ENCODE results near the gene ITPR1.
"Not testable (repeated sequence)": the region's sequence is repeated elsewhere in the genome, so short reads cannot be mapped to it uniquely, and the experiment has no call there.

Gene ITPR1

DNA sequence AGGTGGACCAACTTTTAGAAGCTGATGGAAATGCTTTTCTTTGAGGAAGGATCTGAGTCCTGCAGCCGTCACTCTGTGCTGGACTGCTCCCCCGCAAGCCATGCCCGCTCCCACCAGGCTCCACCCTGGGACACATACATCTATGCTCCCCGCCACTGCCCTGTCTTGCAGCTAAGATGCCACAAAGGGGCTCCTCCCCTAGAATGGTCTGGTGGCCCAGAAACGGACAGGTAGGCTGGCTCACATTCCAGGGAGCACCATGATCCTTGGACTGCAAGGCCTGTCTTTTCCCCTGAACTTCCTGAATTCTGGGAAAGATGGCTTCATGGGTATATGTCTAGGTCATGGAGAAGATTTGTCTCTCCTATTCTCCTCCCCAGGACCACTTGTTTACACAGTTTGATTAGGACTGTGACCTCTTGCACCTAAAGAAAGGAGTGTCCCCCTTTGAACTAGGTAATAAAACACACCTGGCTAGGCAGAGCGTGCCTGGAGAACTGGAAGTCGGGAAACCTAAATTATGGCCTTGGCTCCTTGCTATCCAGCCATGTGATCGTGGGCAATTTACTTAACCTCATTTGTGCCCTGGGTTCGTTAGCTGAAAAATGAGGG is 265.2 kb downstream of the ITPR1 start:
- Mint-ChIP-seq H3K4me1 (peaks cover 14% of the 10 kb centered on the region), H3K9me3 (peaks cover under 1% of the 10 kb centered on the region), H3K4me3 (no peak overlapping the region), H3K36me3 (peaks cover 26% of the 10 kb centered on the region), H3K27ac (no peak overlapping the region)
- ATAC-seq (no peak), DNase-seq (ENCODE audit: low spot score in 2 of 2) (no peak)

DNA sequence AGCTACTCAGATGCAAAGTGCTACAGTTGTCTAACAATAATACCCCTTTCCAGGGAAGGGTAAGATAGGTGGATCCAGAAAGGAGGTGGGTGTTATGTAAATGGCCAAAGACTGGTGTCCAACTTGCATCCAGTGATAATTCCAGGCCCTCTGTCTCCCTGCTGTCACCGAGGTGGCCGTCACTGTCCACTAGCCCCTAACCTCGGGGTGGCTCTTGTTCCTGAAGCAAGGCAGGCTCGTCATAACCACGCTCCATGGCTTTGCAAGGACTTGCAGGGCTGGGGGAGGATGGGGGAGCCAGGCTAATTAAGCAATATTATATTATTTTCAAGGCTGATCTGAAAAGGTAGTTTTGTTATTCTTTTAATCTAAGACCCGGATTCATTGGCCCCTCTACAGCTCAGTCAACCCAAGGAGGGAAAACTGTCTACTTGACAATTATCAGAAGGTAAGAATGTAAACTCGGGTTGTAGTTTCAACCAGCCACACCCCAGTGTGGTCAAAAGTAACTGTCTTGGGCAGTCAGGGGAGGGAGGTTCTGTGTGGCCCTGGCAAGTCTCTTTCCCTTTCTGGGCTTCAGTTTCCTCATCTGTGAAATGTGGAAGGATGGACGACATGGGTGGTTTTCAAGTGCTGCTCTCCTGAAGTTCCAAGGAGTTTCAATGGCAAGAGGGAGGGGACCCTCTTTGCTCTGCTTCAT is 266.0 kb downstream of the ITPR1 start:
- no peak for DNase-seq (ENCODE audit: low spot score in 2 of 2)
- no peak overlapping the region for H3K27ac Mint-ChIP-seq
- ATAC-seq = no peak
- peaks cover 2% of the 10 kb centered on the region for H3K9me3 Mint-ChIP-seq
- H3K4me1 Mint-ChIP-seq = peaks cover 11% of the 10 kb centered on the region
- H3K4me3 Mint-ChIP-seq = no peak overlapping the region
- peaks cover 22% of the 10 kb centered on the region for H3K36me3 Mint-ChIP-seq

DNA sequence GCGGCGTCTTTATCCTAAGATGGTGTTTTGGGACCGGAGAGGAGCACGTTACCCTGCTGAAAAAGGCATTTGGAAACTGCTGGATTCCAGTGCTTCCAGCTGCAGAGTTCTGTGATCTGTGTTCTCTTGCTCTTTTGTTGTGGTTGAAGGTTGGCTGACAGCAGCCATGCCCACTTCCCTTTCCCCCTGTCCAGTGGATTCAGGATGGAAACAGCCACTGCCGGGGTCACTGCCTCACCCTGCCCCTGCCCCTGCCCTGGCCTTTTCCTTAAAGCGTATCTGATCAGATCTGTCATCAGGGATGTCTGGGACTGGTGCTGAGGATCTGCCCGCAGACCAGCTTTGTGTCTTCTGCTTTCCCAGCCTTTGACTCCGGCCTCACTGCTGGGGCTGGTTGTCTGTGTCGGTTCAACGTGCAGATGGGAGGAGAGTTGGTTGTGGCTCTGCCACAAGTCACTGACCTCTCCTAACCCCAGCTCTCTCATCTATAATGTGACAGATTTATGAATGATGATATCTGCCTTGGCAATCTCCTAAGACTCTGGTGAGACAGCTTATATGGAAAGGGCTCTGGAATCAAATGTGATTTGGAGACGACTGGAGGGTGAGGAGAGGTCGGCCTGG is 266.7 kb downstream of the ITPR1 start:
- Mint-ChIP-seq H3K4me1 (peaks cover 9% of the 10 kb centered on the region), H3K9me3 (peaks cover 2% of the 10 kb centered on the region), H3K36me3 (peaks cover 15% of the 10 kb centered on the region), H3K4me3 (no peak overlapping the region), H3K27ac (peak overlapping the region; percentile 74)
- ATAC-seq (no peak), DNase-seq (ENCODE audit: low spot score in 2 of 2) (no peak)

DNA sequence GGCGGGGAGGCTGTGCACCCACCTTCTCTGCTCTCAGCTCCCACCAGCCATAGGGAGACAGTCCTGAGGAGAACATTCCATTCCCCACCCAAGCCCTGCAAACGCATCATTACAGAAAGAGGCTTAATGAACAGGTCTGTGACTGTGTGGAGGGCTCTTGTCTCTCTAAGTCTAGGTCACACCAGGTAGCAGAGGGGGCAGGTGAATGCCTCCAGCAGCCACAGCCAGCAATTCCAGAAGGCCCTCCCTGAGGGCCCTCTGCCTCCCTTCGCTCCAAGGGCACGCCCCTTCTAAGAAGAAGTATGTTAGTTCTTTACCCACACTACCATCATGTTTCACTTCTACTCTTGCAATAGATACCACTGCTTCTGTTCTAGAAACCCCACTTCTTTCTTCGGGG is 268.6 kb downstream of the ITPR1 start:
- H3K27ac Mint-ChIP-seq = peak overlapping the region; percentile 40
- H3K9me3 Mint-ChIP-seq = peaks cover 6% of the 10 kb centered on the region
- no peak for ATAC-seq
- no peak overlapping the region for H3K4me3 Mint-ChIP-seq
- DNase-seq (ENCODE audit: low spot score in 2 of 2) = no peak
- H3K36me3 Mint-ChIP-seq = peaks cover 7% of the 10 kb centered on the region
- H3K4me1 Mint-ChIP-seq = peaks cover 16% of the 10 kb centered on the region

DNA sequence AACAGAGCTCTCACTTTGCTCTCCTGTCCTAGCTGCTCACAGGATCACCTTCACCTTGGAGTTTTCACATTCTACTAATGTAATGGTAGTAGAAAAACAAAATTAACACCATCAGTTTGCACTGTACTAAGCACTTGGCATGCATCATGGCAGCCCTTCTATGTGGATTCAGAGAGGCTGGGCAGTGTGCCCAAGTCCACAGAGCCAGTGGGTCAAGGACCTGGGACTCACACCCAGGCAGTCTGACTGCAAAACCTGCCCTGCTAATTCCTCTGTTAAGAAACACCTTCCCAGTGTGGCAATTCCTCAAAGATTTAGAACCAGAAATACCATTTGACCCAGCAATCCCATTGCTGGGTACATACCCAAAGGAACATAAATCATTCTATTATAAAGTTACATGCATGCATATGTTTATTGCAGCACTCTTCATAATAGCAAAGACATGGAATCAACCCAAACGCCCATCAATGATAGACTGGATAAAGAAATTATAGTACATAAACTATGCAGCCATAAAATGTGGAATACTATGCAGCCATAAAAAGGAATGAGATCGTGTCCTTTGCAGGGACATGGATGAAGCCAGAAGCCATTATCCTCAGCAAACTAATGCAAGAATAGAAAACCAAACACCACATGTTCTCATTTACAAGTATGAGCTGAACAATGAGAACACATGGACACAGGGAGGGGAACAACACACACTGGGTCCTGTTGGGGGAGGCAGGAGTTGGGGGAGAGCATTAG is 269.5 kb downstream of the ITPR1 start:
- not testable (repeated sequence) for H3K36me3 Mint-ChIP-seq; H3K4me3 Mint-ChIP-seq; H3K27ac Mint-ChIP-seq; DNase-seq (ENCODE audit: low spot score in 2 of 2); H3K9me3 Mint-ChIP-seq; ATAC-seq
- peaks cover 16% of the 10 kb centered on the region for H3K4me1 Mint-ChIP-seq

DNA sequence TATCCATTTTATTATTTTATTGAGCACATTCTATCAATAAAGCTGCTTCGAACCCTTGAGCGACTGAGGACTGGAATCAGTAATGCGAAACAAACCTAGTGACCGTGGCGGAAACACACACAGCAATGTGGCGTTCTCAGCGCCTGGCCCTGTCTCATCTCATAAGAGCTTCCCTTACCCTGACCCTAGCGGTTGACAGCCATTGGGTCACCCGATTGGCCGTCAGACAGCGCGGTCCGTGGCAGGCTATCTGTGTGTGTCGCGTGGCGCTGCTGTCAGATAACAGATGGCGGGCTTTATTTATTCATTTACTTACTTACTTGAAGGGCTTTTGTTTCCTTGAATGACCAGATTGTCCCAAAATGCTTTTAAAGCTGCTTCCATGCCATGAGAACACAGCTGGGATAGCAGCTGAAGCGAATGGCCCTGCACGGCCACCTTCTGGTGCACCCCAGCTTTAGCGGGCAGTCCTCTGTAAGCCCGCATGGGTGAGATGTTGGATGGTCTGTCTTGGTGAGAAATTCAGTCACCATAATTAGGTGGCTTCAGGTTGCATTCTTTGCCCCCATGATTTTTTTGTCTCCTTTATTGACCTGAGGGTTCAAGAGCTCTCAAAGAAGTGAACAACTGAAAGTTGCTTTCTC is 270.6 kb downstream of the ITPR1 start:
- peaks cover 6% of the 10 kb centered on the region for H3K9me3 Mint-ChIP-seq
- H3K36me3 Mint-ChIP-seq = peaks cover 11% of the 10 kb centered on the region
- DNase-seq (ENCODE audit: low spot score in 2 of 2) (no peak), ATAC-seq (no peak)
- H3K4me1 Mint-ChIP-seq = peaks cover 16% of the 10 kb centered on the region
- H3K4me3 Mint-ChIP-seq = no peak overlapping the region
- H3K27ac Mint-ChIP-seq = peak overlapping the region; percentile 35

DNA sequence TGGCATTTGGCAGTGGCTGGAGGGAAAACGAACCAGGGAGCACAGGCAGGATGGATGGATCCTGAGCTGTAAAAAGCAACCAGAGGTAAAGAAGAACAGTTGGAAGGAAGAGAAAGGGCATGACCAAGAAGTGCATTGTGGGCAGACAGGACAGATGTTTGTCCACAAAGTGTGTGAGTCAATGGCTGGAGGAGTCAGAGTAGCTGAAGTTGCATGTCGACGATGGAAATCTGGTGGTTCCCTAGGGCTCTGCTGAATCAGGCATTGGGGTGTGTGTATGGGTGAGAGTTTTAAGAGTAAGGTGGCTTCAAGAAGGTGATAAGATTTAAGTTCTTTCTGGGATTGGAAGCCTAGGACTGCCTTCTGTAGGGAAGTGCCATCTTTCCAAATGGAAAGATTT is 272.1 kb downstream of the ITPR1 start:
- no peak for DNase-seq (ENCODE audit: low spot score in 2 of 2)
- Mint-ChIP-seq H3K9me3 (peaks cover 6% of the 10 kb centered on the region), H3K4me1 (peaks cover 11% of the 10 kb centered on the region), H3K27ac (peak overlapping the region; percentile 35), H3K36me3 (peaks cover 18% of the 10 kb centered on the region), H3K4me3 (no peak overlapping the region)
- ATAC-seq = peak; percentile 58

DNA sequence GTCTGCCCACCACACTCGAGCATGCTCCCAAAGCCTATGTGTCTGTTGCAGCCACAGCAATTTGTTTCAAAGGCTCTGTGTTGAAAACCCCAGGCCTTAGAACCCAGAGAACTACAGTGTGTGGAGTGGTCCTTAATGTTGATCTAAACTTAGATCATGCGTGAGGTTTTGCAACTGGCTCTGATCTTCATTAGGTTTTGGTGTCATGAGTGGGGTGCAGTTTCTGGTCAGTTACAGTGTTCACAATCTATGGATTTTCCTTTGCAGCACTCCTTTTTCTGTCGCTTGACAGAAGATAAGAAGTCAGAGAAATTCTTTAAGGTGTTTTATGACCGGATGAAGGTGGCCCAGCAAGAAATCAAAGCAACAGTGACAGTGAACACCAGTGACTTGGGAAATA is 273.1 kb downstream of the ITPR1 start:
- H3K27ac Mint-ChIP-seq = no peak overlapping the region
- H3K4me3 Mint-ChIP-seq = no peak overlapping the region
- peaks cover 15% of the 10 kb centered on the region for H3K4me1 Mint-ChIP-seq
- peaks cover 20% of the 10 kb centered on the region for H3K36me3 Mint-ChIP-seq
- ATAC-seq = no peak
- no peak for DNase-seq (ENCODE audit: low spot score in 2 of 2)
- H3K9me3 Mint-ChIP-seq = peaks cover 6% of the 10 kb centered on the region

DNA sequence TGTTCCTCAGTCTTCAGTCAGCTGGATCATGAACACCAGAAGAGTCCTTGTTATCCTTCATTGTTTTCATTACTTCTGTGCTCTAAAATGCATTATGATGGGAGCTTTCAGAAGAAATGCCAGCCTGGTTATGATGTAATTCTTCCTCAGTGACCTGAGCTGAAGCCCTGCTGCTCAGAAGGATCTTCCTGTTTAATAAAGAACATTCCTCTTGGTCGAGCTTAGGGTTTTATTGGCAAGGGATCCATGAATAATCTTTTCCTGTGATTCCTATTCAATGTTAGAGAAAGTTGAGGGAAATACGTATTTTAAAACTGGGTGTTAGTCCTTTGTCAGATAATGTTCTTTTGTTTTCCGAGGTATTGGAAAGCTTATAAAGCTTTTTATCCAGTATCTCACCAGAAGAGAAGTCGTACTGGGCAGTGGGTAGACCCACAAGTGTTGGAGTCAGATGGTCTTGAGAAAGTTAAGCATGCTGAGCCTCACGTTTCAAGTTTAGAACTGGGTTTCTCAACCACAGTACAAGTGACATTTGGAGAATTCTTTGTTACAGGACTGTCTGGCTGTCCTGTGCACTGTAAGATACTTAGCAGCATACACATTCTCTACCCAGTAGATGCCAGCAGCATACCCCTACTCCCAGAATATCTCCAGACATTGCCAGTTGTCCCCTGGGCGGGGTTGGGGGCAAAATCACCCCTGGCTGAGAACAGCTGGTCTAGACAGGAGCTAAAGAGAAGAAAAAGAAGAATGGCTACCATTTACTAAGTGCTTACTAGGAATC is 273.8 kb downstream of the ITPR1 start:
- Mint-ChIP-seq H3K4me3 (no peak overlapping the region), H3K9me3 (peaks cover 6% of the 10 kb centered on the region), H3K4me1 (peaks cover 15% of the 10 kb centered on the region), H3K27ac (no peak overlapping the region), H3K36me3 (peaks cover 23% of the 10 kb centered on the region)
- no peak for ATAC-seq
- no peak for DNase-seq (ENCODE audit: low spot score in 2 of 2)

DNA sequence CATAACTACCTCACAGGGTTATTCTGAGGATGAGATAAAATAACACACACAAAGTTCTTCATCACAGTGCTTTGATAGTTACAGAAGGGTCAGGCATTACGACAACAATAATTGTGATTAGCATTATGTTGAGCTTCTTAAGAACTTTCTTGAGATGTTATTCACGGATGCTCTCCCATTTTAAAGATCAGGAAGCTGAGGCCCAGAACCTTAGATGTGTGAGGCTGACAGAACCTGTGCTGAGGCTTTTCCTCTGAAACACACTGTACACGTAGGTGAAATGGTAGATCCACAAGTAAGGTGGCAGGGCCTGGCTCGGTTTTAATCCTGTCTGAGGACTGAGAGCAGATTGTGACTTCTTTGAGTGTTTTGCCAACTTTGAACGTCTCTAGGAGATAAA is 274.9 kb downstream of the ITPR1 start:
- Mint-ChIP-seq H3K27ac (no peak overlapping the region), H3K36me3 (peaks cover 23% of the 10 kb centered on the region), H3K4me3 (no peak overlapping the region), H3K4me1 (peaks cover 22% of the 10 kb centered on the region), H3K9me3 (peaks cover 6% of the 10 kb centered on the region)
- no peak for ATAC-seq
- DNase-seq (ENCODE audit: low spot score in 2 of 2) = no peak

DNA sequence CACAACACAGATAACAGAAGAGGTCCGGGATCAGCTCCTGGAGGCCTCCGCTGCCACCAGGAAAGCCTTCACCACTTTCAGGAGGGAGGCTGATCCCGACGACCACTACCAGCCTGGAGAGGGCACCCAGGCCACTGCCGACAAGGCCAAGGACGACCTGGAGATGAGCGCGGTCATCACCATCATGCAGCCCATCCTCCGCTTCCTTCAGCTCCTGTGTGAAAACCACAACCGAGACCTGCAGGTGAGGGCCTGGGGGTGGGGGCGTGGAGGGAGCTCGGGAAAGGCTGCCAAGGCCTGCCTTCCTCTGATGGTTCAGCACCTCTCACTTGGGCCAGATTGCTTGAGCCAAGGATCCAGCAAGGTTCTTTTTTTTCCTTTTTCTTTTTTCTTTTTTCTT is 275.4 kb downstream of the ITPR1 start:
- Mint-ChIP-seq H3K4me1 (peaks cover 27% of the 10 kb centered on the region), H3K9me3 (peaks cover 4% of the 10 kb centered on the region), H3K36me3 (peaks cover 18% of the 10 kb centered on the region), H3K27ac (no peak overlapping the region), H3K4me3 (no peak overlapping the region)
- DNase-seq (ENCODE audit: low spot score in 2 of 2) = no peak
- ATAC-seq = no peak

DNA sequence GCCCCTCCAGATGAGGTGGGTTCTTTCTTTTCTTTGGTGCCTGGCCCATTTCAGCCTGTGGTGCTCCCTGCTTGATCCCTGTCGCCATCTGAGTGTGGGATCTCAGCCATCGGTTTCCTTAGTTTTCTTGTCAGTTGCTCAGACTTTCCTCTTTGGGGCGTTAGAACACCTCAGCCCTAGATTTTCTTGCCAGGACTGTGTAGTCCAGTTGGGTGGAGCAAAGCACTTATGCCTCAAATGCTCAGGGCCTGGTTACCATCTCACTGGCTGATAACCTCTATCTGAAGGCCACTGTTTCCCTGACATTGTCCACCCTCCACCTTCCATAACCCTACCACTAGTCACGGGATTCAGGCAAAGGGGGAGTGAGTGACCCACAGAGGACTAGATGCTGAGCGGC is 277.4 kb downstream of the ITPR1 start:
- peaks cover 26% of the 10 kb centered on the region for H3K4me1 Mint-ChIP-seq
- DNase-seq (ENCODE audit: low spot score in 2 of 2) (no peak), ATAC-seq (no peak)
- H3K4me3 Mint-ChIP-seq = no peak overlapping the region
- H3K27ac Mint-ChIP-seq = peak overlapping the region; percentile 41
- no peaks in the 10 kb centered on the region for H3K9me3 Mint-ChIP-seq
- peaks cover 27% of the 10 kb centered on the region for H3K36me3 Mint-ChIP-seq

DNA sequence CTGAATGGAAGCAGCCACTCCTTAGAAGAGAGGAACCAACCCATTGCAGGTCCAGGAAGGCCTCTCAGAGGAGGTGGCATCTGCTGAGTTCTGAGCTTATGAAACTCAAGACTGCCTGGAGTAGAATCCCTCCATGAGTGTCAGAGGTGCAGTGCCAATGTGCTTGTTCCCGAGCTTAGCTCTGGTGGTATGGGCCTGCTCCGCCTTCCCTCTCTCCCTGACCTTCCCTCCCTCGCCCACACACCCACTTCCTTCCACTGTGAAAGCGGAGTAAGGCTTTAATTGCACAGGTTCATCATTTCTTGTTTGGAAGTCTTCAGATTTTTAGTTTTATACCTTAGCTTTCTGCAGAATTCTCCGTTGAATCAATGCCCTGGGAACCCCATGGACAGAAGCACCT is 278.1 kb downstream of the ITPR1 start:
- Mint-ChIP-seq H3K36me3 (peaks cover 32% of the 10 kb centered on the region), H3K4me1 (peaks cover 30% of the 10 kb centered on the region), H3K27ac (peak overlapping the region; percentile 41), H3K4me3 (no peak overlapping the region), H3K9me3 (no peaks in the 10 kb centered on the region)
- ATAC-seq (no peak), DNase-seq (ENCODE audit: low spot score in 2 of 2) (no peak)

DNA sequence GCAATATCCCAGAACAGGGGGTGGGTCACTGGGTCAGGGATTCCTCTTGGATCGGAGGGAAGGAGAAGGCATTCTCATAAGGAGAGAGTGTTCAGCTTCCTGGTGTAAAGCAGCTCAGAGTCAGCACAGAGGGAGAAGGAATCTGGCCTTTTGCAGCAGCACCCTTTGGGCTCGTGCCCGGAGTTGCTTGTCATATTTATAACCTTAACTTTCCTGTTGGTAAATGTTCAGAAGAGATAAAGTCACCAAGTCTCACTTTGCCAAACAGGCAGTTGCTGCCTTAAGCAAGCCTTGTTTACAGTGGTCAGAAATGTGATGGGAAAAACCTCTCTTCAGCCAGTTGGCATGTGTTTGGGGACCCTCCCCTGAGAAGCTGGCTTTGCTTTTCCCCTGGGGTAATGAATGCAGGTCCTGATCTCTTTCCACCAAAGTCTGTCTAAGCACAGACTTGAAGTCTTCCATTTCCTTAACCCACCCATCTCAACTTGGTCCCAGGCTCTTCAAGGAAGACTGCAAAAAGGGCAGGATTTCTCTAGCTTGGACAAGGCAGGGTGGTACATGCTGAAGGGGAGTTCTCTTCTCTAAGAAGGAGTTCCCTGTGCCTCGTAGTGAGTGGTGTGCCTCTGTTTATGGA is 279.1 kb downstream of the ITPR1 start:
- peaks cover 43% of the 10 kb centered on the region for H3K36me3 Mint-ChIP-seq
- peak overlapping the region; percentile 57 for H3K27ac Mint-ChIP-seq
- DNase-seq (ENCODE audit: low spot score in 2 of 2) (no peak), ATAC-seq (no peak)
- no peak overlapping the region for H3K4me3 Mint-ChIP-seq
- H3K4me1 Mint-ChIP-seq = peaks cover 40% of the 10 kb centered on the region
- H3K9me3 Mint-ChIP-seq = no peaks in the 10 kb centered on the region
